C4-2B (cell line): ENCODE results near the gene NIPBL.

Experiments
- CTCF ChIP-seq: fragments of 450-650 bp; conservative IDR thresholded peaks from 2 replicates; pipeline ENCODE4 v1.5.1; 2017; ENCODE audit warnings: mild to moderate bottlenecking
- ZFX ChIP-seq: fragments of 450-650 bp; IDR thresholded peaks from 2 replicates; pipeline ENCODE4 v1.6.1; 2017

GRCh38 chr5:36900283-36900682 is 23.7 kb downstream of the NIPBL start:
- no peak for TF ChIP-seq CTCF
- TF ChIP-seq ZFX: no peak
